Endodermal cell (in vitro differentiated cells): ENCODE results near the gene NPAS3. TPM values are rescaled to one million over a fixed set of nuclear protein-coding genes. Genes with fewer than 3 reads are reported as not detected.

Experiments used
- DNase-seq: peaks from one replicate; pipeline ENCODE4 v3.0.0-alpha.2; 2017
- H3K27ac ChIP-seq: 2 replicates; pipeline ENCODE4 v1.5.1; 2013; ENCODE audit warnings: mild to moderate bottlenecking, low read depth, low read length, moderate library complexity
- H3K27me3 ChIP-seq: 2 replicates; pipeline ENCODE4 v1.6.1; 2013; ENCODE audit warnings: mild to moderate bottlenecking, low read length, moderate library complexity; ENCODE audit not compliant: insufficient read depth, control insufficient read depth, poor library complexity, severe bottlenecking
- H3K36me3 ChIP-seq: 2 replicates; pipeline ENCODE4 v1.7.0; 2013; ENCODE audit warnings: mild to moderate bottlenecking, low read length, moderate library complexity; ENCODE audit not compliant: control insufficient read depth, insufficient read depth
- H3K4me1 ChIP-seq: one replicate; pipeline ENCODE4 v1.7.0; 2013; ENCODE audit warnings: low read length; ENCODE audit not compliant: control insufficient read depth, insufficient read depth
- H3K4me3 ChIP-seq: 2 replicates; pipeline ENCODE4 v1.5.1; 2013; ENCODE audit warnings: mild to moderate bottlenecking, low read length, moderate library complexity
- H3K9ac ChIP-seq: 2 replicates; pipeline ENCODE4 v1.6.1; 2013; ENCODE audit warnings: mild to moderate bottlenecking, low read length, moderate library complexity; ENCODE audit not compliant: poor library complexity, severe bottlenecking; ENCODE audit errors: extremely low read depth
- H3K9me3 ChIP-seq: 2 replicates; pipeline ENCODE4 v1.6.1; 2013; ENCODE audit warnings: mild to moderate bottlenecking, low read length, moderate library complexity; ENCODE audit not compliant: control insufficient read depth
- H3K27ac Mint-ChIP-seq: 2 replicates; pipeline ENCODE4 v1.8.0; 2020; ENCODE audit warnings: mixed read lengths
- H3K27me3 Mint-ChIP-seq: 2 replicates; pipeline ENCODE4 v1.8.0; 2021; ENCODE audit warnings: mild to moderate bottlenecking, mixed read lengths; ENCODE audit not compliant: insufficient read depth
- H3K36me3 Mint-ChIP-seq: 2 replicates; pipeline ENCODE4 v1.8.0; 2020; ENCODE audit warnings: low read depth, mixed read lengths
- H3K4me1 Mint-ChIP-seq: 2 replicates; pipeline ENCODE4 v1.8.0; 2020; ENCODE audit warnings: mixed read lengths
- H3K4me3 Mint-ChIP-seq: 2 replicates; pipeline ENCODE4 v1.8.0; 2020; ENCODE audit warnings: mild to moderate bottlenecking, moderate library complexity, mixed read lengths
- H3K9me3 Mint-ChIP-seq: 2 replicates; pipeline ENCODE4 v1.8.0; 2020; ENCODE audit warnings: mild to moderate bottlenecking, mixed read lengths
- CTCF ChIP-seq: fragments of 200-600 bp; sonication (generic); conservative IDR thresholded peaks from 2 replicates; pipeline ENCODE4 v1.5.0; 2021; ENCODE audit warnings: antibody characterized with exemption, mild to moderate bottlenecking
- WGBS, 2 experiments: methylation state at CpG; one replicate each; pipeline versions ENCODE4 v1.1.5 to v1.1.7; 2013; ENCODE audit warnings: missing lambda C conversion rate in 2 of 2, mixed read lengths in 1 of 2; ENCODE audit not compliant: insufficient coverage in 1 of 2, insufficient read length in 1 of 2; 5-methylcytosine and 5-hydroxymethylcytosine counted together
- total RNA-seq, 2 donors: library from RNA; stranded (reverse); fragmentation: NEBNext Ultra II Directional in 1 of 2; extraction: Animal tissue kit (Norgen Biotek cat#: 25700) in 1 of 2; gene quantifications; 2 replicates in 1 of 2; 3 replicates in 1 of 2; pipeline ENCODE4 v1.2.1, GENCODE V29; 2021

The NPAS3 gene
- total RNA-seq, 2 donors from 2014 or later: 1.4 to 1.6 TPM

GRCh38 chr14:33563191-33563900 lies 624.7 kb downstream of the NPAS3 start:
- H3K36me3 Mint-ChIP-seq: no peaks in the 10 kb centered on the region

GRCh38 chr14:33563901-33564197 lies 625.2 kb downstream of the NPAS3 start:
- Histone ChIP-seq H3K9me3 (no peaks in the 10 kb centered on the region), H3K36me3 (no peaks in the 10 kb centered on the region), H3K9ac (no peak overlapping the region), H3K4me1 (no peaks in the 10 kb centered on the region), H3K4me3 (no peak overlapping the region), H3K27me3 (no peaks in the 10 kb centered on the region), H3K27ac (no peak overlapping the region)
- Mint-ChIP-seq H3K4me1 (peaks cover 20% of the 10 kb centered on the region), H3K27me3 (no peaks in the 10 kb centered on the region), H3K9me3 (no peaks in the 10 kb centered on the region), H3K36me3 (no peaks in the 10 kb centered on the region), H3K4me3 (no peak overlapping the region), H3K27ac (no peak overlapping the region)
- TF ChIP-seq CTCF: no peak
- WGBS, 2 experiments: 100% methylated on average over 1 of the region's 1 CpG; no CpG with 5 or more reads in 1 of the 2 experiments
- no peak for DNase-seq

More at GRCh38 chr14:33563191-33563900, 624.7 kb downstream of the NPAS3 start:
- no peaks in the 10 kb centered on the region for H3K27me3 ChIP-seq
- H3K4me3 ChIP-seq: no peak overlapping the region
- no peak for TF ChIP-seq CTCF
- DNase-seq: no peak
- no peaks in the 10 kb centered on the region for H3K36me3 ChIP-seq
- WGBS, 2 experiments: 97 to 100% methylated on average over 1 to 2 of the region's 2 CpGs
- H3K27me3 Mint-ChIP-seq: no peaks in the 10 kb centered on the region
- no peak overlapping the region for H3K4me3 Mint-ChIP-seq
- H3K9me3 Mint-ChIP-seq: no peaks in the 10 kb centered on the region
- H3K27ac ChIP-seq: no peak overlapping the region
- no peak overlapping the region for H3K27ac Mint-ChIP-seq
- H3K4me1 Mint-ChIP-seq: peaks cover 20% of the 10 kb centered on the region
- H3K9ac ChIP-seq: no peak overlapping the region
- H3K9me3 ChIP-seq: no peaks in the 10 kb centered on the region
- H3K4me1 ChIP-seq: no peaks in the 10 kb centered on the region

- Histone ChIP-seq H3K4me1 (no peaks in the 10 kb centered on the region), H3K27ac (peak overlapping the region; percentile 25), H3K9ac (no peak overlapping the region), H3K9me3 (no peaks in the 10 kb centered on the region), H3K27me3 (no peaks in the 10 kb centered on the region), H3K36me3 (no peaks in the 10 kb centered on the region), H3K4me3 (no peak overlapping the region)
- 50 to 77% methylated on average over 1 to 3 of the region's 3 CpGs for WGBS, 2 experiments
- H3K27me3 Mint-ChIP-seq: no peaks in the 10 kb centered on the region
- no peak for TF ChIP-seq CTCF
- no peak overlapping the region for H3K4me3 Mint-ChIP-seq
- H3K27ac Mint-ChIP-seq: no peak overlapping the region
- H3K9me3 Mint-ChIP-seq: no peaks in the 10 kb centered on the region
- H3K36me3 Mint-ChIP-seq: no peaks in the 10 kb centered on the region
- DNase-seq: peak; percentile 69
- peaks cover 23% of the 10 kb centered on the region for H3K4me1 Mint-ChIP-seq
These were observed 626.3 kb downstream of the NPAS3 start for GRCh38 chr14:33564774-33565630.
